ENCODE measurements around the gene AHCYL2. TPM values are rescaled to one million over a fixed set of nuclear protein-coding genes. Genes with fewer than 3 reads are reported as not detected.
"Not testable (repeated sequence)": the region's sequence is repeated elsewhere in the genome, so short reads cannot be mapped to it uniquely, and the experiment has no call there.

Gene AHCYL2
- total and polyA plus RNA-seq, 4 donors: 7.9 to 19.9 (median 10.9) TPM

- H3K27me3 ChIP-seq (ENCODE audit: control insufficient read depth in 1 of 2, insufficient read depth in 2 of 2, low read length in 1 of 2): no peaks in the 10 kb centered on the region
- H3K27ac ChIP-seq (ENCODE audit: low read depth in 1 of 2, low read length in 2 of 2): no peak overlapping the region
- no peaks in the 10 kb centered on the region for H3K4me1 ChIP-seq (ENCODE audit: control insufficient read depth in 1 of 2, insufficient read depth in 2 of 2, low read length in 2 of 2)
- intact Hi-C loops (cut with DNase I): no loop called here
- DNase-seq (no peak), ATAC-seq (ENCODE audit: low FRiP score) (no peak)
- H3K9me3 ChIP-seq (ENCODE audit: control insufficient read depth, low read length): no peaks in the 10 kb centered on the region
- H3K36me3 ChIP-seq (ENCODE audit: control insufficient read depth in 1 of 2, insufficient read depth in 2 of 2, low read length in 1 of 2): no peaks in the 10 kb centered on the region
- H3K4me3 ChIP-seq (ENCODE audit: low read length in 2 of 2): no peak overlapping the region
- WGBS, 2 donors: 71 to 76% methylated on average over 1 of the region's 1 CpG
Measured at GRCh38 chr7:129341212-129341611, 116.4 kb downstream of the AHCYL2 start.

GRCh38 chr7:129341816-129342806 is 117.3 kb downstream of the AHCYL2 start:
- Histone ChIP-seq H3K4me1 (ENCODE audit: control insufficient read depth in 1 of 2, insufficient read depth in 2 of 2, low read length in 2 of 2) (no peaks in the 10 kb centered on the region), H3K27ac (ENCODE audit: low read depth in 1 of 2, low read length in 2 of 2) (no peak overlapping the region), H3K27me3 (ENCODE audit: control insufficient read depth in 1 of 2, insufficient read depth in 2 of 2, low read length in 1 of 2) (no peaks in the 10 kb centered on the region), H3K9me3 (ENCODE audit: control insufficient read depth, low read length) (no peaks in the 10 kb centered on the region), H3K36me3 (ENCODE audit: control insufficient read depth in 1 of 2, insufficient read depth in 2 of 2, low read length in 1 of 2) (no peaks in the 10 kb centered on the region), H3K4me3 (ENCODE audit: low read length in 2 of 2) (no peak overlapping the region)
- WGBS, 2 donors: 60 to 63% methylated on average over 3 of the region's 3 CpGs
- intact Hi-C loops (cut with DNase I): no loop called here
- DNase-seq: no peak
- no peak for ATAC-seq (ENCODE audit: low FRiP score)

- ATAC-seq (ENCODE audit: low FRiP score) (no peak), DNase-seq (no peak)
- Histone ChIP-seq H3K4me3 (ENCODE audit: low read length in 2 of 2) (no peak overlapping the region), H3K27me3 (ENCODE audit: control insufficient read depth in 1 of 2, insufficient read depth in 2 of 2, low read length in 1 of 2) (no peaks in the 10 kb centered on the region), H3K4me1 (ENCODE audit: control insufficient read depth in 1 of 2, insufficient read depth in 2 of 2, low read length in 2 of 2) (no peaks in the 10 kb centered on the region), H3K27ac (ENCODE audit: low read depth in 1 of 2, low read length in 2 of 2) (no peak overlapping the region), H3K36me3 (ENCODE audit: control insufficient read depth in 1 of 2, insufficient read depth in 2 of 2, low read length in 1 of 2) (no peaks in the 10 kb centered on the region), H3K9me3 (ENCODE audit: control insufficient read depth, low read length) (no peaks in the 10 kb centered on the region)
- 41 to 47% methylated on average over 3 of the region's 3 CpGs for WGBS, 2 donors
- intact Hi-C loops (cut with DNase I): no loop called here
Measured at GRCh38 chr7:129343099-129343700, 118.4 kb downstream of the AHCYL2 start.

- no peaks in the 10 kb centered on the region for H3K36me3 ChIP-seq (ENCODE audit: control insufficient read depth in 1 of 2, insufficient read depth in 2 of 2, low read length in 1 of 2)
- no peak overlapping the region for H3K27ac ChIP-seq (ENCODE audit: low read depth in 1 of 2, low read length in 2 of 2)
- no peak overlapping the region for H3K4me3 ChIP-seq (ENCODE audit: low read length in 2 of 2)
- intact Hi-C loops (cut with DNase I): no loop called here
- no peak for DNase-seq
- H3K9me3 ChIP-seq (ENCODE audit: control insufficient read depth, low read length): no peaks in the 10 kb centered on the region
- no peak for ATAC-seq (ENCODE audit: low FRiP score)
- 66 to 67% methylated on average over 2 of the region's 2 CpGs for WGBS, 2 donors
- no peaks in the 10 kb centered on the region for H3K4me1 ChIP-seq (ENCODE audit: control insufficient read depth in 1 of 2, insufficient read depth in 2 of 2, low read length in 2 of 2)
- no peaks in the 10 kb centered on the region for H3K27me3 ChIP-seq (ENCODE audit: control insufficient read depth in 1 of 2, insufficient read depth in 2 of 2, low read length in 1 of 2)
Measured at GRCh38 chr7:129347330-129347729, 122.5 kb downstream of the AHCYL2 start.

GRCh38 chr7:129348023-129348740 is 123.4 kb downstream of the AHCYL2 start:
- Histone ChIP-seq H3K27me3 (ENCODE audit: control insufficient read depth in 1 of 2, insufficient read depth in 2 of 2, low read length in 1 of 2) (no peaks in the 10 kb centered on the region), H3K9me3 (ENCODE audit: control insufficient read depth, low read length) (no peaks in the 10 kb centered on the region), H3K4me3 (ENCODE audit: low read length in 2 of 2) (no peak overlapping the region), H3K36me3 (ENCODE audit: control insufficient read depth in 1 of 2, insufficient read depth in 2 of 2, low read length in 1 of 2) (no peaks in the 10 kb centered on the region), H3K27ac (ENCODE audit: low read depth in 1 of 2, low read length in 2 of 2) (no peak overlapping the region), H3K4me1 (ENCODE audit: control insufficient read depth in 1 of 2, insufficient read depth in 2 of 2, low read length in 2 of 2) (no peaks in the 10 kb centered on the region)
- ATAC-seq (ENCODE audit: low FRiP score) (no peak), DNase-seq (no peak)
- 82% methylated on average over 2 of the region's 2 CpGs for WGBS, 2 donors
- intact Hi-C loops (cut with DNase I): no loop called here

- H3K9me3 ChIP-seq (ENCODE audit: control insufficient read depth, low read length): no peaks in the 10 kb centered on the region
- 67 to 77% methylated on average over 3 of the region's 3 CpGs for WGBS, 2 donors
Measured at GRCh38 chr7:129351320-129351719, 126.5 kb downstream of the AHCYL2 start.

GRCh38 chr7:129353104-129353503 is 128.3 kb downstream of the AHCYL2 start:
- H3K36me3 ChIP-seq (ENCODE audit: control insufficient read depth in 1 of 2, insufficient read depth in 2 of 2, low read length in 1 of 2); intact Hi-C loops (cut with DNase I); H3K27me3 ChIP-seq (ENCODE audit: control insufficient read depth in 1 of 2, insufficient read depth in 2 of 2, low read length in 1 of 2); H3K4me3 ChIP-seq (ENCODE audit: low read length in 2 of 2); H3K27ac ChIP-seq (ENCODE audit: low read depth in 1 of 2, low read length in 2 of 2); DNase-seq; H3K4me1 ChIP-seq (ENCODE audit: control insufficient read depth in 1 of 2, insufficient read depth in 2 of 2, low read length in 2 of 2); H3K9me3 ChIP-seq (ENCODE audit: control insufficient read depth, low read length); ATAC-seq (ENCODE audit: low FRiP score): not testable (repeated sequence)
- 67 to 70% methylated on average over 5 of the region's 5 CpGs for WGBS, 2 donors

More at GRCh38 chr7:129351320-129351719, 126.5 kb downstream of the AHCYL2 start:
- no peak overlapping the region for H3K27ac ChIP-seq (ENCODE audit: low read depth in 1 of 2, low read length in 2 of 2)
- ATAC-seq (ENCODE audit: low FRiP score) (no peak), DNase-seq (no peak)
- H3K4me3 ChIP-seq (ENCODE audit: low read length in 2 of 2): no peak overlapping the region
- H3K27me3 ChIP-seq (ENCODE audit: control insufficient read depth in 1 of 2, insufficient read depth in 2 of 2, low read length in 1 of 2): no peaks in the 10 kb centered on the region
- no peaks in the 10 kb centered on the region for H3K36me3 ChIP-seq (ENCODE audit: control insufficient read depth in 1 of 2, insufficient read depth in 2 of 2, low read length in 1 of 2)
- intact Hi-C loops (cut with DNase I): no loop called here
- H3K4me1 ChIP-seq (ENCODE audit: control insufficient read depth in 1 of 2, insufficient read depth in 2 of 2, low read length in 2 of 2): no peaks in the 10 kb centered on the region

GRCh38 chr7:129354428-129355157 is 129.8 kb downstream of the AHCYL2 start:
- no peaks in the 10 kb centered on the region for H3K27me3 ChIP-seq (ENCODE audit: control insufficient read depth in 1 of 2, insufficient read depth in 2 of 2, low read length in 1 of 2)
- WGBS, 2 donors: 83 to 86% methylated on average over 5 of the region's 5 CpGs
- H3K36me3 ChIP-seq (ENCODE audit: control insufficient read depth in 1 of 2, insufficient read depth in 2 of 2, low read length in 1 of 2): no peaks in the 10 kb centered on the region
- ATAC-seq (ENCODE audit: low FRiP score): no peak
- intact Hi-C loops (cut with DNase I): no loop called here
- no peak overlapping the region for H3K27ac ChIP-seq (ENCODE audit: low read depth in 1 of 2, low read length in 2 of 2)
- DNase-seq: no peak
- no peaks in the 10 kb centered on the region for H3K4me1 ChIP-seq (ENCODE audit: control insufficient read depth in 1 of 2, insufficient read depth in 2 of 2, low read length in 2 of 2)
- no peaks in the 10 kb centered on the region for H3K9me3 ChIP-seq (ENCODE audit: control insufficient read depth, low read length)
- H3K4me3 ChIP-seq (ENCODE audit: low read length in 2 of 2): no peak overlapping the region

Measured in aorta (tissue), 5 donors.